Body of pancreas (tissue), 4 donors: ENCODE measurements around the gene DMBX1. TPM values are rescaled to one million over a fixed set of nuclear protein-coding genes. Genes with fewer than 3 reads are reported as not detected.

Source experiments
- ATAC-seq: fragments of 150-250 bp; one replicate; pipeline ENCODE4 v1.9.1; 2016
- DNase-seq, 4 donors: peaks; one replicate each; pipeline ENCODE4 v3.0.0-alpha.2; 2019
- H3K27ac ChIP-seq, 4 donors: fragments of 200-600 bp; sonication (generic); 1 replicate in 3 of 4; 2 replicates in 1 of 4; pipeline versions ENCODE4 v1.5.1 to v1.6.1; 2016 to 2019; ENCODE audit warnings: mild to moderate bottlenecking in 1 of 4, mixed read lengths in 1 of 4, moderate library complexity in 1 of 4
- H3K27me3 ChIP-seq, 2 donors: fragments of 200-600 bp; sonication (generic); one replicate each; pipeline ENCODE4 v1.6.0; 2016; ENCODE audit warnings: mild to moderate bottlenecking in 1 of 2
- H3K36me3 ChIP-seq, 2 donors: fragments of 200-600 bp; sonication (generic); replicated peaks in 1 of 2; 2 replicates each; pipeline ENCODE4 v1.5.1; 2016; ENCODE audit warnings: low read depth in 2 of 2; ENCODE audit not compliant: insufficient read depth in 1 of 2
- H3K4me1 ChIP-seq: fragments of 200-600 bp; sonication (generic); one replicate; pipeline ENCODE4 v1.6.0; 2016
- H3K4me3 ChIP-seq, 2 donors: fragments of 200-600 bp; sonication (generic); 1 replicate in 1 of 2; 2 replicates in 1 of 2; pipeline ENCODE4 v1.5.1; 2016 to 2019
- H3K9me3 ChIP-seq, 3 donors: fragments of 200-600 bp; sonication (generic); 1 replicate in 2 of 3; 2 replicates in 1 of 3; pipeline ENCODE4 v1.5.1; 2016
- POLR2A ChIP-seq, 3 donors: fragments of 450-650 bp; IDR thresholded peaks; one replicate each; pipeline ENCODE4 v1.6.1; 2016; ENCODE audit warnings: antibody characterized with exemption in 3 of 3, mild to moderate bottlenecking in 2 of 3
- whole genome bisulfite sequencing, 2 donors: methylation state at CpG; one replicate each; pipeline ENCODE4 v1.1.5; 2017; 5-methylcytosine and 5-hydroxymethylcytosine counted together
- intact Hi-C: fragments of 100-400 bp; cut with DNase I; formaldehyde crosslinking; loops from one replicate; pipeline ENCODE4 v1.15.1; 2023
- total RNA-seq, 2 donors: library from RNA; depleted of rRNA; stranded (reverse); fragments of >200 nt; gene quantifications; one replicate each; pipeline ENCODE4 v1.1.0, GENCODE V29; 2016
- TF ChIP-seq, protein P1 (sequence below), 7 experiments: fragments of 450-650 bp in 4 of 7; fragments of 200-600 bp in 3 of 7; sonication (generic) in 3 of 7; IDR thresholded peaks; one replicate each; pipeline ENCODE4 v1.5.1; 2016 to 2019; ENCODE audit warnings: antibody characterized with exemption in 7 of 7

Gene DMBX1
- total RNA-seq = not detected

DNA sequence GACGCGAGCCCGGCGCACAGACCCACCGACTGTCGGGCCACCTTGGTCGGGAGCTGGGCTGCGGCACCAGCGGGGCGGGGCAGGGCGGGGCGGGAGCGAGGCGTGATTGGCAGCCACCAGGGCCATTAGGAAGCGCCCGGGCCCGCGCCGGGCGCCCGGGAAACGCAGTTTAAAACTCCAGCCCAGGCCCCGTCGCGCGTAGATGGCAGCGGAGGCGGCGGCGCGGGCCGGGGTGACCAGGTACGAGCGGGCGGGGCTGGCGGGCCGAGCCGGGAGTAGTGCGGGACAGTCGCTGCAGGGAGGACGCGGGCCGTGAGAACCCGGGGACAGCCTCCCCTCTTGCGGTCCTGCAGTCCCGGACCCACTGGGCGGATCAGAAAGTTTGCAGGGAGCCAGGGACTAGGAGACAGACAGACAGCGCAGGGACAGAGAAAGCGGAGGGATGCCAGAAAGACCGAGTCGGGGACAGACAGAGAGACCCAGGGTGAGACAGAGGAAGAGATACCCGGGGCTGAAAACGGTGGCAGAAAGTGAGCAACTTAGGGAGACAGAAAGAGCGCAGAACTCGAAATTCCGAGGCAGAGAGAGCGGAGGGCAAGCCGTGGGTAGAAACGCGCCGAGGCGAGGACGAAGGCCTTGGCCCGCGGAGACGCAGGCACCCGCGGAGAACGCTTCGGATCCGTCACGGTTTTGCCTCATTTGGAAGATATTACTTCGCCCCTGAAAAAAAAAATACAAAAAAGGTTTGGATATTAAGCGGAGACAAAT, at the start of gene DMBX1:
Gene DMBX1 (plus strand): TSS at position 199 of the 768 bp plus-strand sequence. CDS start 17,175 bp downstream, outside the sequence.
- H3K36me3 ChIP-seq = no peaks in the 10 kb centered on the region
- ATAC-seq (peak; percentile 83), DNase-seq (peak; percentile 40 to 67 (median 50))
- H3K4me3 ChIP-seq = no peak within 1 kb of the TSS
- H3K27me3 ChIP-seq = peaks cover 6 to 43% of the 10 kb centered on the region in 2 donors
- peaks cover 24% of the 10 kb centered on the region for H3K4me1 ChIP-seq
- TF ChIP-seq POLR2A (IDR thresholded peaks at IDR 0.05) = no peak
- TF ChIP-seq, protein P1, sequence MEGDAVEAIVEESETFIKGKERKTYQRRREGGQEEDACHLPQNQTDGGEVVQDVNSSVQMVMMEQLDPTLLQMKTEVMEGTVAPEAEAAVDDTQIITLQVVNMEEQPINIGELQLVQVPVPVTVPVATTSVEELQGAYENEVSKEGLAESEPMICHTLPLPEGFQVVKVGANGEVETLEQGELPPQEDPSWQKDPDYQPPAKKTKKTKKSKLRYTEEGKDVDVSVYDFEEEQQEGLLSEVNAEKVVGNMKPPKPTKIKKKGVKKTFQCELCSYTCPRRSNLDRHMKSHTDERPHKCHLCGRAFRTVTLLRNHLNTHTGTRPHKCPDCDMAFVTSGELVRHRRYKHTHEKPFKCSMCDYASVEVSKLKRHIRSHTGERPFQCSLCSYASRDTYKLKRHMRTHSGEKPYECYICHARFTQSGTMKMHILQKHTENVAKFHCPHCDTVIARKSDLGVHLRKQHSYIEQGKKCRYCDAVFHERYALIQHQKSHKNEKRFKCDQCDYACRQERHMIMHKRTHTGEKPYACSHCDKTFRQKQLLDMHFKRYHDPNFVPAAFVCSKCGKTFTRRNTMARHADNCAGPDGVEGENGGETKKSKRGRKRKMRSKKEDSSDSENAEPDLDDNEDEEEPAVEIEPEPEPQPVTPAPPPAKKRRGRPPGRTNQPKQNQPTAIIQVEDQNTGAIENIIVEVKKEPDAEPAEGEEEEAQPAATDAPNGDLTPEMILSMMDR (IDR thresholded peaks at IDR 0.05) = no peak
- no peaks in the 10 kb centered on the region for H3K9me3 ChIP-seq
- intact Hi-C loops = no loop called here
- no peak within 1 kb of the TSS for H3K27ac ChIP-seq
- WGBS, 2 donors = 1 to 4% methylated on average over 41 to 74 of the region's 74 CpGs

DNA sequence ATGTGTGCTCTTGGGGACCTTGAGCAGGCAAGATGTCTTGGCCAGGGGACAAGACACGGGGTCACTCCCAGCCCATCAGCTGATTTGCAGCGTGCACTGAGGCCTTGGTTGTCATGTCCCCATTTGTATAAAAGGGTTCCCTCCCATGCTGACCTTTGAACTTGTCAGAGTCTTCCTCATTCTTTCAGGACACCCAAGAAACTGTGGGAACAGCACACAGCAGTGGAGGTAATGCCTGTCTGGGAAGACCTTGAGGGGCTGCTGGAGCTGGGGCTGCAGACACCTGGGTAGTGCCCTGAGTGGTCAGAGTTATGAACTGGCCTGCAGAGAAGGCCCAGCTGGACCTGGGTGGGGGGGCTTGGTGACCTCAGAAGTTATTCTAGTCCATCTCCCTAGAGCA, 49.2 kb upstream of the DMBX1 start:
- 81 to 92% methylated on average over 2 of the region's 2 CpGs for WGBS, 2 donors
- intact Hi-C loops = no loop called here
- no peak overlapping the region for H3K4me3 ChIP-seq
- TF ChIP-seq, protein P1 (IDR thresholded peaks at IDR 0.05) = no peak
- no peak for TF ChIP-seq POLR2A (IDR thresholded peaks at IDR 0.05)
- H3K27ac ChIP-seq = no peak overlapping the region
- peaks cover 5% of the 10 kb centered on the region for H3K4me1 ChIP-seq
- DNase-seq = no peak
- no peaks in the 10 kb centered on the region for H3K27me3 ChIP-seq
- ATAC-seq = no peak
- no peaks in the 10 kb centered on the region for H3K9me3 ChIP-seq
- no peaks in the 10 kb centered on the region for H3K36me3 ChIP-seq

- ATAC-seq (peak; percentile 83), DNase-seq (peak; percentile 74 to 84 (median 80))
- no peak for TF ChIP-seq POLR2A (IDR thresholded peaks at IDR 0.05)
- TF ChIP-seq, protein P1 (IDR thresholded peaks at IDR 0.05) = peak; percentile 77 to 95 (median 84)
- WGBS, 2 donors = 12 to 23% methylated on average over 18 to 25 of the region's 25 CpGs
- Histone ChIP-seq H3K9me3 (no peaks in the 10 kb centered on the region), H3K27me3 (peaks cover 0 to 1% of the 10 kb centered on the region in 2 donors), H3K27ac (peak overlapping the region in 1 of 4 donors; percentile 13), H3K4me3 (no peak overlapping the region), H3K4me1 (peaks cover 5% of the 10 kb centered on the region), H3K36me3 (no peaks in the 10 kb centered on the region)
- intact Hi-C loops = no loop called here
Observed at GRCh38 chr1:46442317-46443161, 47.1 kb upstream of the DMBX1 start.

GRCh38 chr1:46444466-46444865, 45.2 kb upstream of the DMBX1 start:
- 29 to 31% methylated on average over 3 of the region's 3 CpGs for WGBS, 2 donors
- peak overlapping the region in 1 of 4 donors; percentile 44 for H3K27ac ChIP-seq
- peaks cover 0 to 9% of the 10 kb centered on the region in 2 donors for H3K27me3 ChIP-seq
- TF ChIP-seq, protein P1 (IDR thresholded peaks at IDR 0.05) = no peak
- no peak for TF ChIP-seq POLR2A (IDR thresholded peaks at IDR 0.05)
- peak in 1 of 4 donors; percentile 34 for DNase-seq
- no peaks in the 10 kb centered on the region for H3K36me3 ChIP-seq
- H3K9me3 ChIP-seq = no peaks in the 10 kb centered on the region
- intact Hi-C loops = no loop called here
- peaks cover 9% of the 10 kb centered on the region for H3K4me1 ChIP-seq
- no peak overlapping the region for H3K4me3 ChIP-seq
- ATAC-seq = no peak
